ENCODE results near the gene SAG. TPM values are rescaled to one million over a fixed set of nuclear protein-coding genes. Genes with fewer than 3 reads are reported as not detected.

Gene SAG
- total RNA-seq, 1 donor from 2014 or later: not detected

GRCh38 chr2:233349005-233349998 is 41.7 kb downstream of the SAG start:
- ATAC-seq (ENCODE audit: poor library complexity) (peak; percentile 69), DNase-seq (peak; percentile 76)
- intact Hi-C loops (cut with DNase I): no loop called here

- intact Hi-C loops (cut with DNase I): loop anchor here (5.0 kb wide), 1 partner anchor 92 kb away; no protein-coding TSS in a partner anchor
- ATAC-seq (ENCODE audit: poor library complexity): no peak
- DNase-seq: no peak
Observed at GRCh38 chr2:233350708-233351107, 43.1 kb downstream of the SAG start.

GRCh38 chr2:233351423-233351822 is 43.8 kb downstream of the SAG start:
- intact Hi-C loops (cut with DNase I): loop anchor here (5.0 kb wide), 1 partner anchor 91 kb away; no protein-coding TSS in a partner anchor
- DNase-seq: no peak
- no peak for ATAC-seq (ENCODE audit: poor library complexity)

GRCh38 chr2:233352141-233352842 is 44.7 kb downstream of the SAG start:
- DNase-seq (no peak), ATAC-seq (ENCODE audit: poor library complexity) (no peak)
- intact Hi-C loops (cut with DNase I): loop anchor here (5.0 kb wide), 1 partner anchor 90 kb away; no protein-coding TSS in a partner anchor

- ATAC-seq (ENCODE audit: poor library complexity): peak; percentile 2
- intact Hi-C loops (cut with DNase I): loop anchor here (5.0 kb wide), 1 partner anchor 89 kb away; no protein-coding TSS in a partner anchor
- peak; percentile 53 for DNase-seq
Observed at GRCh38 chr2:233353101-233353768, 45.6 kb downstream of the SAG start.

GRCh38 chr2:233353769-233354499 is 46.3 kb downstream of the SAG start, which contains the start of gene DGKD:
DGKD (plus strand) TSS chr2:233354494; CDS start chr2:233354519, 25 bp downstream.
- intact Hi-C loops (cut with DNase I): loop anchor here (5.0 kb wide), 1 partner anchor 88 kb away; no protein-coding TSS in a partner anchor
- peak; percentile 88 for ATAC-seq (ENCODE audit: poor library complexity)
- peak; percentile 79 for DNase-seq

- DNase-seq (no peak), ATAC-seq (ENCODE audit: poor library complexity) (no peak)
- intact Hi-C loops (cut with DNase I): loop anchor here (5.0 kb wide), 1 partner anchor 88 kb away; no protein-coding TSS in a partner anchor
Observed at GRCh38 chr2:233354500-233354924, 46.9 kb downstream of the SAG start.

- intact Hi-C loops (cut with DNase I): loop anchor here (5.0 kb wide), 1 partner anchor 87 kb away; no protein-coding TSS in a partner anchor
- peak; percentile 66 for DNase-seq
- no peak for ATAC-seq (ENCODE audit: poor library complexity)
Observed at GRCh38 chr2:233354971-233355574, 47.5 kb downstream of the SAG start.

- intact Hi-C loops (cut with DNase I): no loop called here
- DNase-seq (no peak), ATAC-seq (ENCODE audit: poor library complexity) (no peak)
Observed at GRCh38 chr2:233355916-233356315, 48.3 kb downstream of the SAG start.

GRCh38 chr2:233356546-233357308 is 49.1 kb downstream of the SAG start:
- intact Hi-C loops (cut with DNase I): no loop called here
- DNase-seq: no peak
- no peak for ATAC-seq (ENCODE audit: poor library complexity)

GRCh38 chr2:233358335-233358734 is 50.7 kb downstream of the SAG start:
- intact Hi-C loops (cut with DNase I): no loop called here
- ATAC-seq (ENCODE audit: poor library complexity) (no peak), DNase-seq (no peak)

GRCh38 chr2:233358947-233359346 is 51.3 kb downstream of the SAG start:
- no peak for ATAC-seq (ENCODE audit: poor library complexity)
- intact Hi-C loops (cut with DNase I): no loop called here
- no peak for DNase-seq

GRCh38 chr2:233359823-233360222 is 52.2 kb downstream of the SAG start:
- intact Hi-C loops (cut with DNase I): no loop called here
- DNase-seq (no peak), ATAC-seq (ENCODE audit: poor library complexity) (no peak)

GRCh38 chr2:233360771-233361176 is 53.2 kb downstream of the SAG start:
- peak; percentile 34 for ATAC-seq (ENCODE audit: poor library complexity)
- intact Hi-C loops (cut with DNase I): no loop called here
- DNase-seq: no peak

- peak; percentile 10 for ATAC-seq (ENCODE audit: poor library complexity)
- no peak for DNase-seq
- intact Hi-C loops (cut with DNase I): no loop called here
Observed at GRCh38 chr2:233361297-233361696, 53.7 kb downstream of the SAG start.

GRCh38 chr2:233362742-233363141 is 55.1 kb downstream of the SAG start:
- ATAC-seq (ENCODE audit: poor library complexity): no peak
- intact Hi-C loops (cut with DNase I): no loop called here

GRCh38 chr2:233363744-233364235 is 56.2 kb downstream of the SAG start:
- ATAC-seq (ENCODE audit: poor library complexity): no peak
- DNase-seq: no peak
- intact Hi-C loops (cut with DNase I): no loop called here

More at GRCh38 chr2:233362742-233363141, 55.1 kb downstream of the SAG start:
- DNase-seq: no peak
